HG02759 (cell line): ENCODE results near the gene SPCS1.
"Not testable (repeated sequence)": the region's sequence is repeated elsewhere in the genome, so short reads cannot be mapped to it uniquely, and the experiment has no call there.

Experiments
- ATAC-seq: cut with Tn5 transposase; IDR thresholded peaks from one replicate; pipeline ENCODE4 v1.9.1; 2021; ENCODE audit warnings: mild to moderate bottlenecking, moderate library complexity; ENCODE audit not compliant: unreplicated experiment

Gene SPCS1

DNA sequence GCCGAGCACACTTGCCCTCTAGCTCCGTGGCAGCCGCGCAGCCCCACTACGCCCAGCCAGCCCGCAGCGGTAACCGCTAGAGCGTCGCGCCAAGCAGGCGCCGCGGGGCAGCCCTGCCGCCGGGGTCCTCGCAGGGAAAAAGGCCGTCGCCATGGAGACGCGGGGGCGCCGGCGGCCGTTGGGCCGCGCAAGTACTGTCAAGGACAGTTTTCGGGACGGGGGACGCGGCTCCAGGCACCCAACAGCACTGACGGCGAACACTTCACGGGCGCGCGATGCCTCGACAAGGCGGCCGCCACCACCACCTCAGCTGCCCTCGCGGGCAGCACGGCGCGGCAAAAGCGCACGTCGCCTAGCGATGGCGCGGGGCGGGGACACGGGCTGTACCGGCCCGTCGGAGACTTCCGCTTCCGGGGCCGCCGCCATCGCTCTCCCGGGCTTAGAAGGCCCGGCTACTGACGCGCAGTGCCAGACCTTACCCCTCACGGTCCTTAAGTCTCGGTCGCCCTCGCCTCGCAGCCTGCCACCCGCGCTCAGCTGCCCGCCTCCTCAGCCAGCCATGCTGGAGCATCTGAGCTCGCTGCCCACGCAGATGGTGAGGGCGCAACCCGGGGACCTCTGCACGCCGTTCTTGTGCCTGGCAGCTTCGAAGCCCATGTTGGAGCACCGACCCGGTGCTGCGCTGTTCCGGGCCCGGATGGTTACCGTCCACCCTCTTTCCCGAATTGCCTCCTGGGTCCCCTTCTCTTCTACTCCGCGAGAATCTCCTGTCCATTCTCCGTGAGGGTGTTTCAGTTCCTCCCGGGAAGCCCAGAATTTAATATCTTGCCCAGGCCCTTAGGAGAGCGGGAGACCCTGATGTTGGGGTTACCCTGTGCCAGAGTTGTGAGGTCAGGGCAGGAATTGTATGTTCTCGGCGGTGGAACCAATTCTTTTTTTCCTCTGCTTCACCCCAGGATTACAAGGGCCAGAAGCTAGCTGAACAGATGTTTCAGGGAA is at the start of gene SPCS1, which contains the start of gene GLT8D1:
Gene SPCS1, plus strand, starts transcription at position 419 of the 999 bp plus-strand sequence. Its CDS starts 141 bp downstream, at position 560.
Gene GLT8D1, minus strand, starts transcription at position 104 of the 999 bp plus-strand sequence. CDS start 5,331 bp downstream, outside the sequence.
- peak; percentile 89 for ATAC-seq

DNA sequence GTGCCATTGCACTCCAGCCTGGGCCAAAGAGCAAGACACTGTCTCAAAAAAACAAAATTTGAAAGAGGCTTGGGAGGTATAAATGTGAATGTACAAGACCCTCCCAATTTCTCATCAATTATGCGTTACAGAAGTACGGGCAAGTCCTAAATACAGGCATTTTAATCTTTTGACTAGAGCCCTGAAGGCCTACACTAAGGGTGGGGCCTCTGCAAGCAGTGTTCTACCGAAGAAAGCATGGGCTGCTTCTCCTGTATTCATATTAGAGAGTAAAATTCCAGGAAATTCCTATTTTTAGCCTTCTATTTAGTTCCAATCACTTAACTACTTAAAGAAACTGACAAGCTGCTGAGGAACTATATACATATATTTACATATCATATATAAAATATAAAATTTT is 45.9 kb upstream of the SPCS1 start:
- no peak for ATAC-seq

DNA sequence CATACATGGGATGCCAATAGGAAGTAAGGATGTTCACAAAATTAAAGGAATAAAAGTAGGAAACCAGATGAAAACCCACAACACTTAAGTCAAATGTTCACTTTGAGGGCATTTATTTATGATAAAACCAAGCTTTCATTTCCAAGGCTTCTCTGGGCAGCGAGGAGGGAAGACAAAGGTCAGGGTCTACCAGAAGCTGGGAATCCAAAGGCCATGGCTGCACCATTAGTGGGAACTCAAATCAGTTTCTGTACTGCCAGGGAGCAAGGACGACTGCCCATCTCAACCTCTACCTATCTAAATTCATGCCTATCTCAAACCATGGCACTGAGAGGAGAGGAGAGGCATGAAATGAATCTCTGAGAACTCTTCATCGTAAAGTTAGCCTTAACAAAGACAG is 42.8 kb upstream of the SPCS1 start:
- ATAC-seq: no peak

DNA sequence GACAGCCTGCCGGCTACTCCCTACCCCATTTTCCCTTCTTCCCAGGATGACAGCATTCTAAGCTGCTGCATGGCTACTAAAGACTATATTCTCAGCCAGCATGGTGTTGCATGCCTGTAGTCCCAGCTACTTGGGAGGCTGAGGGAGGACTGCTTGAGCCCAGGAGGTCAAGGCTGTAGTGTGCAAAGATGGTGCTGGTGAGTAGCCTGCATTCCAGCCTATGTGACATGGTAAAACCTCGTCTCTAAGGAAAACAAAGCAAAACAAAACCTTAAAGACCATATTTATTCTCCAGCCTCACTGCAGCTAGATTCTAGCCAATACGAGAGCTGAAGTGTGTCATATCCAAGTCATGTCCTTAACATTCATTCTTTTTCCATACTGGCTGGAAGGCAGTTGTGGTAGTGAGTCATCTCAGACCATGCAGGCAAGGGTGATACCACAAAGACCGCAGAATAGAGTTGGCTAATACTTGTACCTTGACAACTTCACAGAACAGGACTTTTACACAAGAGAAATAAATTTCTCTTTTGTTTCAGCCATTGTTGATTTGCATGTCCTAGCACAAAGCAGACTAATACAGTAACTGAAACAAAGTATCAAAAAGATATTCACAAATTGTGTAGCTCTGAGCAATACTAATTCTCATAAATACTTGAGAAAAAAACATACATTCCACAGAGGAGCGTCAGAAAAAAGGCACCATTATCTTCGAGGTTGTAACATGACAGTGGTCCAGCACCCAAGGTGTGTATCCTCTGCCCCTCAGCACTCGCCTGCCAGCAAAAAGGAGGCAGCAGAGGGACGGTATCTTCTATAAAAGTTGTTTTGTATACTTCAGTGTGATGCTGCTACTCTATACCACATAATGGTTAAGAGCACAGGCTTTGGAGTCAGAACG is 35.0 kb upstream of the SPCS1 start:
- peak; percentile 71 for ATAC-seq

DNA sequence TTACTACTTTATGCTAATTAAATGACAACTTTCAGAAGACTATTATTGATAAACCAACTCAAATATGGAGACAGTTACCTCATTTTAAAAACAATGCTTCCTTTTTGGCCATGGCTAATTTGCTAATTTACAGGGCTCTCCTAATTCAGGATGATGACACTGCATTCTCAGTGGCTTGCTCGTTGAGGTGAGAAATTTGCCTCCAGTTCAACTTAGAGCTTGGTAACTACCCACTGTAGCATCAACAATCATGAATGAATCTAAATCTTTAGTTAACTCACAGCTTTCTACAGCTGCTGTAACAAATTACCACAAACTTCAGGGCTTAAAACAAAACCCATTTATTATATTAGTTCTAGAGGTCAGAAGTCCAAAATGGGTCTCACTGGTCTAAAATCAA is 34.2 kb upstream of the SPCS1 start:
- no peak for ATAC-seq

DNA sequence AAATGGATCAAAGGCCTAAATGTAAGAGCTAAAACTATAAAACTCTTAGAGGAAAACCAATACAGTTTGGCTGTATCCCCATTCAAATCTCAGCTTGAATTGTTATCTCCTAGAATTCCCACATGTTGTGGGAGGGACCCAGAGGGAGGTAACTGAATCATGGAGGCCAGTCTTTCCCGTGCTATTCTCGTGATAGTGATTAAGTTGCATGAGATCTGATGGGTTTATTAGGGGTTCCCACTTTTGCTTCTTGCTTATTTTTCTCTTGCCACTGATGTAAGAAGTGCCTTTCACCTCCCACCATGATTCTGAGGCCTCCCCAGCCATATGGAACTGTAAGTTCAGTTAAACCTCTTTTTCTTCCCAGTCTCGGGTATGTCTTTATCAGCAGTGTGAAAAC is 29.7 kb upstream of the SPCS1 start:
- not testable (repeated sequence) for ATAC-seq

DNA sequence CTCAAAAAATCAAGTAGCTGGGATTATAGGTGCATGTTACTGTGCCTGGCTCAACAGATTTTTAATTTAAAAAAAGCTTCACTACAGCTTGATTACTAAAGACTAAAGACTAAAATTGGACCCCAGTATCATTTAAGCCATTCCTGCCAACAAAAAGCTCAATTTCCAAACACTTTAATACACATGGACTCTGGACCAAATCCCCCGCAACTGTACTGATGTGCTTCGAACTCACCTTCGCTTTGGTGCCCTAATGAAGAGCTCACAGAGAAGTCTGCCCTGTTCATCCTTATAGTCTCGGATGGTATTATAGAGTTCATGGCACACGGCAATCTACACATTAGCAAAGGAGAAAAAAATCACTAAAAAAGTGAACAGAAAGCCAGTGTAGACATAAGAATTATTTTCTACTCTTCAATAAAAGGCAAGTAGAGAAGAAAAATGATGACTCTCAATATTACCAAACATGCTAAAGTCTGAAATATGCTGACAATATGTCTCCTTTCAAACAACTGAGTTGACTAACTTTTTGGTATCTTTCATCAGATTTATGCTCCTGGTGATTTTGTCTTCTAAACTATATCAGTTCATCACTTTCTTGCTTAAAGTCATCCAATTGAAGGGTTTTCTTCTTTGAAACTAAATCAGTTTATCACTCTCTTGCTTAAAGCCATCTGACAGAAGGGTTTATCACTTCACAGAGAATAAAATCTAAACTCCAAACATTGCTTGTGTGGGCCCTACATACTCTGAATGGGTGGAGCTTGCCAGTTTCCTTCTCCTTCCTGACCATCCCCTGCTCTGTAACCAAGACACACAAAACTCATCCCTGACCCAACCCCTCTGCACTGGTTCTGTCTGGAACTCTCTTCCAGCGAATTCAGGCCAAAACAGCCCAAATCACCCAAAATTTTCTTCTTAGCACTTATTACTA is 27.4 kb upstream of the SPCS1 start:
- no peak for ATAC-seq

DNA sequence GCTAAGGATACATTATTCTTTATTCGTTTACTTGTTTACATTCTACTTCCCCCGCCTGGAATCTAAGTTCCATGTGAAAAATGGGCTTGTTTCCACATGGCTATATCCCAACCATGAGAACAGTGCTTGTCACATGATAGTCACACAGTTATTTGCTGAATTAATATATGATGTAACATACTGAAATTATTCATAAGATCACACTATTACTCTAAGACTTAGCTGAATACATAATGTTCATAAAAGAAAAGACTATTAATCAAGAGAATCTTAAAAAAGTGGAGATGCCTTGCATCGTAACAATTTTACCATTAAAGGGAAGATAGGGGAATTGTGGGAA is 26.7 kb upstream of the SPCS1 start:
- no peak for ATAC-seq

DNA sequence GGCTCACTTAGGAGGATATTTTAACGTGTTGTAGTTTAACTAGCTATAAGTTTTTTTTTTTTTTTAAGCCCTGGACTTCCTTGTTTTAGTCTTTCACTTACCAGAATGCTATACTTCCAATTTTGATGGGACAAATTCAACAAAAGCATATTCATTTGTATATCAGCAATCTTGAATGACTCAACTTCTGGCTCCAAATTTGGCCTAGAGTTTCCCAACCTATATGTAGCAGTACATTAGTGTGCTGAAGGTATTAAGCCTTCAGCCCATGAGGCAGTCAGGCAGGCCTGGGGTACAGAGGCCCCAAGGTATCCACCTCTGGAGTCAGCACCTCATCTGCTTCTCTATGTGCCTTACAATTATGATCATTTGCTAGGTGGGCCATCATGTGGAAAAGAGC is 26.1 kb upstream of the SPCS1 start:
- no peak for ATAC-seq

DNA sequence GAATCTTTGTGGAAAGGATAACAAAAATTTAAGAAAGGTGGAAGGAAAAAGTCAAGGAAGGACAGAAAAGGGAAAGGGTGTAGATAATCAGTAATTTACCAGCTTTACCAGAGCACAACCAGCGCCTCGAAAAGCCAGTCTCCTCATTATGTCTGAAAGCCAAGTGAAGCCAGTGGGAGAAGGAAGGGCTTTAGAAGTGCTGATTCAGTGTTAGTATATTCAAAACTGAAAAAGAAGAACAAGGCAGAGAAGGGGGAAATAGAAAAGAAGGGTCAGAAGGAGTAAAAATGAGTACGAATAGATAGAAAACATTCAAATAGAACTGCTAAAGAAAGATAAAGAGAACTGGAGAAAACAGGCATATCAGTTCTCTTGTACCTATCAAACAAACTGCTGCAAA is 24.3 kb upstream of the SPCS1 start:
- ATAC-seq: no peak

DNA sequence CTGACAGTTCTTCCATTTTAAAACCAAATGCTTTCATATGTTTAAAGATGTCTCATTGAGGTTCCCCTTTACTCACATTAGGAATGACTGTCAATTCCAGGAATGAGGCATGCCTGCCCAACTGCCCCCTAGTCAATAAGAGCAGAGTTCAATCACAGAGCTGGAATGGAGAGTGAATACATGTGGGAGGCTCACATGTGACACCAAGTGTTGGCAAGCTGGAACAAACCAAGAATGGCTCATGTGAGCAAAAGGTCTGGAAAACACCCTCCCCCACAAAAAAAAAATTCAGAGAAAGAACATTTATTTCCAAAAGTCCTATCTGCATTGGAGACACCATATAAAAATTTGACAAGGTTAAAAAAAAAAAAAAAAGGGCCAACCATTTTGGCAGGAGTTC is 23.9 kb upstream of the SPCS1 start:
- no peak for ATAC-seq

DNA sequence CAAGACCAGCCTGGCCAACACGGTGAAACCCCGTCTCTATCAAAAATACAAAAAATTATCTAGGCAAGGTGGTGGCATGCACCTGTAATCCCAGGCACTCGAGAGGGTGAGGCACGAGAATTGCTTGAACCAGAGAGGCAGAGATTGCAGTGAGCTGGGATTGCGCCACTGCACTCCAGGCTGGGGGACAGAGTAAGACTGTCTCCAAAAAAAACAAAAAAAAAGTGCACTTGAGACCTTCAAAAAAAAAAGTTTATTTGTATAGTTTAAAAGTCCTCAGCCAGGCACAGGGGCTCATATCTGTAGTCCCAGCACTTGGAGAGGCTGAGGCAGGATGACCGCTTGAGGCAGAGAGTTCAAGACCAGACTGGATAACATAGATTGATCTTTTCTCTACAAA is 22.3 kb upstream of the SPCS1 start:
- no peak for ATAC-seq

DNA sequence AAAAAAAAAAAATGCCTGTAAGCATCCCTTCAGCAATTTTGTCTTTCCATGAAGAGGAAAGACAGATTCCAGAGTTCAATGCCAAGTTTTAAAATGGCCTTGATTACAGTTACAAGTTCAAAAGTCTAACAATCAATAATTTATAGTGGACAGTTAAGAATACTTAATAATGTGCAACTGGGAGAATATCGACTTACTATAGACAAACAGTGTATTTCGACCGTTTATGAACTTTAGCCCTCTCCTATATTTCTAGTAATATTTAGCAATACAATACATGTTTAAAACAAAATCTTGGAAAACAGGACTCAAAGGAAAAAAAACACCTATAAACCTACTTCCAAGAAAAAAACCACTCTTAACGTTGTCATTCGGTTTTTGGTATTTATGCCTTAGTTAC is 21.7 kb upstream of the SPCS1 start:
- ATAC-seq: no peak

DNA sequence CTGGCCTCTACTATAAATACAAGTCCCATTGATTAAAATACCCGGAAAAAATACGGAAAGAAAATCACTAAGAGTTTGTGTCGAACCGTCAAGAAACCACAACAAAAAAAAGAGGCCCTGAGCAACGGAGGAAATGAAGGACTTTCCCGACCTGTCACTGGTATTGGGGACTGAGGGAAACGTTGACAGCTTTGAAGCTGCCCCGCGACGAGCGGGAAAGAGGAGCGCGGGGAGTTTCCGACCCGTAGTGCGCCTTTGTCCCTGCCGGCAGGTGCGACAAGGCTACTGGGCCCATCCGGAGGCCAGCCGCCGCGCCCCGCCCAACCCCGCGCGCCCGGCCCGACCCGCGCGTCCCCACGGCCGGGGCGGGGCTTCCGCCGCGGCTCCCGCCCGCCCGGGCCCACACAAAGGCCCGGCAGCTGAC is 20.6 kb upstream of the SPCS1 start:
- ATAC-seq: peak; percentile 81

DNA sequence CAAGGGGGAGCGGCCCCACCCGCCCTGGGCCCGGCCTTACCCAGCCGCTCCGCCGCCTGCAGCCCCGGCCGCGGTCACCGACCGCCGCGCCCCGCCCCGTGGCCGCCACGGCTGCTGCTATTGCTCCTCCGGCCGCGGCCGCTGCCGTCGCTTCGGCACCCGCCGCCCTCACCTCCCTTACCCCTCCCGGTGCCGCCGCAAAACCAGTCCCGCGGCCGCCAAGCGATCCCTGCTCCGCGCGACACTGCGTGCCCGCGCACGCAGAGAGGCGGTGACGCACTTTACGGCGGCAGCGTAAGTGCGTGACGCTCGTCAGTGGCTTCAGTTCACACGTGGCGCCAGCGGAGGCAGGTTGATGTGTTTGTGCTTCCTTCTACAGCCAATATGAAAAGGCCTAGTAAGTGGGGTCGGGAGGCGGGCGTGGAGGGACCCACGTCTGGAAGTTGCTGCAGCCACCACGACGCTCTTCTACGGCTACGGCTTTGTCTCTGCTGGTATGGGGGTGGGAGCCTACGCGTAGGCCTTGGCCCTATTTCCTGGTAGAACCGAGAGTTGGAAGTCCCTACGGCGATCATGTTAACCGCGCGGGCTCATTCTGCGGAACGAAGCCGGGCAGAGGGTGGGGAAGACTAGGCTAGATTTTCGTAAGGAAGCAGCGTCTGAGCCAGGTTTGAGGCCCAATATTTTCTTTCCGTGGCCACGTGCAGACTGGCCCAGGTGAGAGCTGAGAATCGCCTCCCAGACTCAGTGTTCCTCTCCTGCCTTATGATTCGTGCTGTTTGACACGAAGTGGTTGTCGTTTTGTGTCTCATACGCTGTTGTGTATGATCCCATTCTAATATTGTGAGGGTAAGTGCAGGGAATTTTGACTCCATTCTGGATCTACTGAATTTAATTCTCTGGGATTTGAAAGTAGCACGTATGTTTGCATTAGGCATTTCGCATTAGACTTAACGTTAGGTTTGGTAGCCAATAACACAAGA is 19.9 kb upstream of the SPCS1 start, which contains the start of the genes GNL3 and PBRM1:
Gene GNL3, plus strand, starts transcription at position 324 of the 983 bp plus-strand sequence. Its CDS starts 61 bp downstream, at position 385.
Gene PBRM1, minus strand, starts transcription at position 205 of the 983 bp plus-strand sequence.
- ATAC-seq: peak; percentile 80

DNA sequence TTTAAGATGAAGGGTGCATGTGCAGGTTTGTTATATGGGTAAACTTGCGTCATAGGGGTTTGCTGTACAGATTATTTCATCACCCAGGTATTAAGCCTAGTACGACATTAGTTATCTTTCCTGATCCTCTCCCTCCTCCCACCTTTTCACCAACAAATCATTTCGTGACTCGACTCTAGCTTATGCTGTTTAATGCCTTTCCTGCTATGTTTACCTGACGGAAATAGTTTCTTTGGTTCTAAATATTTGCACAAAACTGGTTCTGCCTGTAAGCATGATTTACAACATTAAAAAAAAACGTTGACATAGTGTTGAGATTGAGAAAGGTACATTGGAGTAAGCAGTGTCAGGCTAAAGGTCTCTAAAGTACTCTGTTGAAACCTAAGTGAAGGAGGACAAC is 17.6 kb upstream of the SPCS1 start:
- ATAC-seq: no peak

DNA sequence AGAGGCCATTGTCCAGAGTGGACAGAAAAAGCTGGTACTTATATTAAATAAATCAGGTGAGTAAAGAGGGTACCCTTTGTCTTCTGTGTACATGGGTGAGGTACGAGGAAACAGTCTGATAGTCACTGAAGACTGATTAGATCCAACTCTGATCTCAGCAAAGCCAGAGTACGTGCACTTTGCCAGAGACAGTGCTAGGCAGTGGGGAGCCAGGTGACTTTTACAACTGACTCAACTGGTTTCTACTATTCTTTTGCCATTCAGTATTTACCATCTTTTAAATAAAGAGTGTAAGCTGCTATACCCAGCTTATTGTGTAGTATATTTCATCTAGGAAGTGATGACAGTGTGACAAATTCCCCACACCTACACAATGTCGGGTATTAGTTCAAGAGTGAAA is 16.8 kb upstream of the SPCS1 start:
- ATAC-seq: no peak

DNA sequence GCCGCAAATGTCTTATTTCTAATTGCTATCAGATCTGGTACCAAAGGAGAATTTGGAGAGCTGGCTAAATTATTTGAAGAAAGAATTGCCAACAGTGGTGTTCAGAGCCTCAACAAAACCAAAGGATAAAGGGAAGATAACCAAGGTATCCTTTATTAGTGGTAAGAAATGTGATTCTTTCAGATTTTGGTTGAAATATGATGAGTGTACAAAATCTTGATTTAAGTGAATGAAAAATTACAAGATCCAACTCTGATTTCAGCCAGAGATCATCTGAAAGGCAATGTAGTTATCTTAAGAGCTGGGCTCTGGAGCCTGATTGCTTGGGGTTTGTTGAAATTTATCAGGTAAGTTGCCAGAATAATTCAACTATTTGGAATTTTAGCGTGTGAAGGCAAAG is 15.3 kb upstream of the SPCS1 start:
- no peak for ATAC-seq

DNA sequence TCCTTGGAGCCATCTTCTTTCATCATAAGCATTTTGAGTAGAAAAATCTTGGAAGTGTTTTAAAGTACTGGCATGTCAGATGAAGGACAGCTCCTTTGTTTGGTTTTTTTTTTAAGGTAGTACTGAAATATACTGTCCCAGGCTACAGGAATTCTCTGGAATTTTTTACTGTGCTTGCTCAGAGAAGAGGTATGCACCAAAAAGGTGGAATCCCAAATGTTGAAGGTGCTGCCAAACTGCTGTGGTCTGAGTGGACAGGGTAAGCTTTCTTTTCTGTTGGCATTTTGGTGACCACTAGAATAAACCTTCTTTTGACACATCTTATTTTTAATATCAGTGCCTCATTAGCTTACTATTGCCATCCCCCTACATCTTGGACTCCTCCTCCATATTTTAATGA is 12.8 kb upstream of the SPCS1 start:
- no peak for ATAC-seq
